ENCODE results near the gene REV3L.
"Not testable (repeated sequence)": the region's sequence is repeated elsewhere in the genome, so short reads cannot be mapped to it uniquely, and the experiment has no call there.

Gene REV3L

DNA sequence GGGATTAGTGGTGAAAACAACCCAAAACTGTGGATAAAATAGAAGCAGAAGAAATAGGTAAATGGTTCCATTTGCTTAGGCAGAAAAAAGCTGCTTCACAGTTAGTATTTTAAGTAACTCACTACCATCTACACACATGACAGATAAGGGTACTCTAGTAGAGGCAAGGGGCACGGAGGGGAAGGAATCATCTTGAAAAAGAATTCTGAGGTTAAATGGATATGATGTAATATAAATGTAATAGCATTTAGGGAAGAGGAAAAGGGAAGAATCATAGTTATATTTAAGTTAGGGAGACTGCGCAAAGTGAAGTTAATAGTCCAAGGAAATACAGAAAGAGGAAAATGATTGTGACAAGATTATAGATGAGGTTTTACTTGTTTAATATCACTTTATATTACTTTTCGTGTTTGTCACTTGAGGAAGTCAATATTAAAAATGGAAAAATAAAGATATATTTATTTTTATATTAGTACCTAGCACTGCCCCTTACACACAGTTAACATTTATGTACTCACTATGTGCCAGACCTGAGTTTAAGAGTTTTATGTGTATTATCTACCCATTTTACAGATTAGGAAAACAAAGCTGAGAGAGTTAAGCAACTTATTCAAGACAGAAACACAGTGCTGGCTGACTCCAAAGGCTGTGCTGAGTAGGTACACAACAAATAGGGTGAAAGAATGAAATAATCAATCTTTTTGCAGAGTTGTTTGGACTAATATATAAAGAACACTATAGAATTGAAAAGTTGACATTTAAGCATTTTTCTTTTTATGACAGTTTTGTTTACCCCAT lies 128.1 kb downstream of the REV3L start:
- no peak for DNase-seq

DNA sequence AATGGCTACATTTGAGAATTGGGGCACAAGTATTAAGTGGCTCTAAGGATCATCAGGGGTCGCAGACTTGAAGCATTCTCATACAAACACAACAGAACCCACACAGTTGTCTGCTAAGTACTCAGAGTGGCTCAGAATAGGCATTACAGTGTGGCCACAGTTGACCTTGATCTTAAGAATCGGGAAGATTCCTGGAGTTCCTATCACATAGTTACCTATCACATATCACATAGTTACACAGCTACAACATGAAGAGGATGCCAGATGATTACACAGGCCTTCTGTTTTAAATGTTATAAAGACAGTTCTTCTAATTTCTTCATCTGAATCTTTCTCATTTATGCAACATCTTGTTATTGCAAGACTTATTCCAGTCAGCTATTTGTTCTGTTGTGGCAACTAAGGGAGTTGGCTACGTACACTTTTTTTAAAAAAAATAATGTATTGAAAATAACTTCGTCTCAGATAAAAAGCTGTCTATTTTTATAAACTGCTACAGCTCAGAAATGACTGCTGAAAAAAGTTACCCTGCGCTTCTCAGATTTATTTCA lies 129.0 kb downstream of the REV3L start:
- DNase-seq: no peak

DNA sequence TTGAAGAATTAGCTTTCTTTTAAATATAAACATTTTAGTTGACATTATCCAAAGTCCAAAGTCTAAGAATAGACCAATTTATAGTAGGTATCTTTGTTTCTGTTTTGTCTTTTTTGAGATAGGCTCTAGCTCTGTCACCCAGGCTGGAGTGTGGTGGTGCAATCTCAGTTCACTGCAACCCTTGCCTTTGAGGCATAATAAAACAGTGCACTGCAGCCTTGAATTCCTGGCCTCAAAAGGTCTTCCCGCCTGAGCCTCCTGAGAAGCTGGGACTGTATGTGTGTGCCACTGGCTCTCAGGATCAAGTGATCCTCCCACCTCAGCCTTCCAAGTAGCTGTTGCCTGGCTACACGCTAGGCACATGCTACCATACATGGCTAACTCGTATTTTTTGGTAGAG lies 135.4 kb downstream of the REV3L start:
- DNase-seq: no peak

GRCh38 chr6:111342913-111343312 lies 140.1 kb downstream of the REV3L start:
- DNase-seq: no peak

DNA sequence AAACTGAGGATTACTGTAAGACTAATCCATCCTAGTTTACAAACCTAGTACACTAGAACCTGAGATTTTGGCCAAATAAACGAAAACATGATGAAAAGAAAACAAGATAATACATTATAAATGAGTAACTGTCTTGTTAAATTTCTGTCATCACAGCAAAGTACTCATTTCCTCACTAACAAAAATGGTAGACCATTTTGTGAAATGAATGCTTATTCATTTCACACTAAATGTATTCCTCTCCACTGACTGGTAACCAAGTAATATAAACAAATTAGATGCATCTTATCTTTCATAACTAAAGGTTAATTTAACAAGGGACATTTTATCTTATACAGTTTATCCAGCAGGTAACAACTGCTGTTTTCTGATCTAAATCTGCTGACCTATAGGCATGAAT lies 143.7 kb downstream of the REV3L start:
- DNase-seq: no peak

- no peak for DNase-seq
Measured at GRCh38 chr6:111338843-111339242, 144.2 kb downstream of the REV3L start.

DNA sequence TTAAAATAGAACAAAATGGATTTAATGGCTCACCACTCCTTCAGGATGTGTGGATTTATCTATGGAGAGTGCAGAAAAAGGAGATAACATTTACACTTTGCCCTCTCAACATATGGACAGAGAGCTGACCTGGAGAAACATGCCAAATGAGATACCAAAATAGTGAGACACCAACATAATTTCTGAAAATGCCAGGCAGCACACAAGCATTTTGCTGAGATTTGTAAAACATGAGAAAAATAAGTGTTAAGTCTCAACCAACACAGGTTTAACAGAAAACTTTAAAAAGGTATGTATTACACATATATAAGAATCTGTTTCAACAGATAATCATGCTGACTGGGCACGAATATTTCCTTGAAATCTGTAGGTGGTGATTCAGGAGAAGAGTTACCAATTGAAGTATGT lies 145.2 kb downstream of the REV3L start:
- DNase-seq: no peak

DNA sequence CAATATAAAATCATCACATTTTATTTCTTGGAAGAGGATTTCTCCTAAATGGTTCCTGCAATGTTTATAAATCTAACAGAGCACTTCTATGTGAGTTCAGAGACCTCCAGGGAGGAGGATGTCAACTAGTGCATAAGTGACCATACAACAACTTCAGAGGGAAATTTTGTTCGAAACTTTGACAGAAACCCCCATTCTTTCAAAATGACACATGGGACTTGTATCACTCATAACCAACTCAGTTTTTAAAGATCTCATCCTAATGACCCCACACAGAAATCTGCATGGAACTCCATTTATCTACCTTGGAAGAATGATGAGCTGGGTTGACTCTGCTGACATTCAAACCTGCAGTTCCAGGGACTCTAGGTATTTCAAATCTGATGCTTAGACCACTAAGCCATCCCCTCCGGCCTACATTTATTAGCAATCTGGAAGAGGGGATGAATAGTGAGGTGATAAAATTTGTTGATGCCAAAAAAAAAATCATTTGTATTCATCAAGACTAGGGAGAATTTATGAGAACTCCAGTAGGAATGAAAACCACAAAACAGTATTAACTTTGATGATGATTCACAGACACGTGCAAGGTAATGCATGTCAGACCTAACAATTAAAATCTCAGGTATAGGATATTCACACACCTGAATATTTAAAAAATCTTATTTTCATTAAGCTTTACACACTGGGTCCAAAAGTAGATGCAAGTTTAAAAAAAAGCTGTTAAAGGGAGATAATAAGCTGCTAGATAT lies 153.0 kb downstream of the REV3L start:
- no peak for DNase-seq

GRCh38 chr6:111326563-111326962 lies 156.5 kb downstream of the REV3L start:
- no peak for DNase-seq

GRCh38 chr6:111322145-111322544 lies 160.9 kb downstream of the REV3L start:
- DNase-seq: no peak

DNA sequence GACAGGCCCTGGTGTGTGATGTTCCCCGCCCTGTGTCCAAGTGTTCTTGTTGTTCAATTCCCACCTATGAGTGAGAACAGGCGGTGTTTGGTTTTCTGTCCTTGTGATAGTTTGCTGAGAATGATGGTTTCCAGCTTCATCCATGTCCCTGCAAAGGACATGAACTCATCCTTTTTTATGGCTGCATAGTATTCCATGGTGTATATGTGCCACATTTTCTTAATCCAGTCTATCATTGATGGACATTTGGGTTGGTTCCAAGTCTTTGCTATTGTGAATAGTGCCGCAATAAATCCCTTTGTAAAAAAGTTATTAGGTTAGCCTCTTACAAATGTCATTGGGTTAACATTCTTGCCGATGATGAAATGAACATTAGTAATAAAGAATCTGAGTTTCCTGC lies 175.1 kb downstream of the REV3L start:
- not testable (repeated sequence) for DNase-seq

DNA sequence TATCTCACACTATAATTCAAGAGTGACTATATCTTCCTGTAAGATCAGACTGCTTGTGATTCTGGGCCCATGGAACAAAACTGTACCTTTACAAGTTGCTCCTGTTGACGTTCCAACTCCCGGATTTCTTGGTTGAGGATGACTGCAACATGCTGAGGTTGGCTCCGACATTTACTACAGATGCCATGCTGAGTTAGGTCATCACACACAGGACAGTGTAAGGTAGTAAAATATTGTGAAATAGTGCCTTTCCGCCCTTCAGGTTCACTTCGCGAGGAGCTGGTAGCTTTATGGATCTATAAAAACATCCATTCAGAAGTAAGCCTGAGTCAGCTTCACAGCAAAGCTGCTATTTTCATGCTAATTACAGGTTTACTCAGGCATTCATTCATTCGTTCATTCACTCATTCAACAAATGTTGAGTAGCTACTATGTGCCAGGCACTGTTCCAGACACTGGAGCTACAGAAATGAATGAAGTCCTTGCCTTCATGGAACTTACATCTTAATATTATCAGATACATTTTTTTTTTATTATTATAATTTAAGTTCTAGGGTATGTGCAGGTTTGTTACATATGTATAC lies 175.7 kb downstream of the REV3L start:
- DNase-seq: no peak

- no peak for DNase-seq
Measured at GRCh38 chr6:111306104-111306888, 176.7 kb downstream of the REV3L start.

GRCh38 chr6:111301946-111302345 lies 181.1 kb downstream of the REV3L start:
- no peak for DNase-seq

- DNase-seq: not testable (repeated sequence)
Measured at GRCh38 chr6:111300938-111301800, 181.8 kb downstream of the REV3L start.

GRCh38 chr6:111297776-111298175 lies 185.2 kb downstream of the REV3L start:
- no peak for DNase-seq

- DNase-seq: no peak
Measured at GRCh38 chr6:111294374-111294967, 188.5 kb downstream of the REV3L start.

- no peak for DNase-seq
Measured at GRCh38 chr6:111291336-111292259, 191.4 kb downstream of the REV3L start.

GRCh38 chr6:111290689-111291335 lies 192.2 kb downstream of the REV3L start:
- DNase-seq: not testable (repeated sequence)

- DNase-seq: not testable (repeated sequence)
Measured at GRCh38 chr6:111284356-111284755, 198.7 kb downstream of the REV3L start.
